Fibroblast of pulmonary artery (primary cell): ENCODE results near the gene MYO5B.

Experiments
- DNase-seq: peaks from one replicate; pipeline ENCODE4 v3.0.0-alpha.2; 2010; ENCODE audit warnings: low read depth
- H3K4me3 ChIP-seq: replicated peaks from 2 replicates; pipeline ENCODE4 v1.5.1; 2011; ENCODE audit warnings: low read depth, mild to moderate bottlenecking, control low read depth, low read length, moderate library complexity
- TF ChIP-seq, protein P1 (sequence below): IDR thresholded peaks from 2 replicates; pipeline ENCODE4 v1.5.1; 2011; ENCODE audit warnings: mild to moderate bottlenecking, control low read depth, low read length, inconsistent platforms; ENCODE audit errors: missing control alignments

Gene MYO5B

DNA sequence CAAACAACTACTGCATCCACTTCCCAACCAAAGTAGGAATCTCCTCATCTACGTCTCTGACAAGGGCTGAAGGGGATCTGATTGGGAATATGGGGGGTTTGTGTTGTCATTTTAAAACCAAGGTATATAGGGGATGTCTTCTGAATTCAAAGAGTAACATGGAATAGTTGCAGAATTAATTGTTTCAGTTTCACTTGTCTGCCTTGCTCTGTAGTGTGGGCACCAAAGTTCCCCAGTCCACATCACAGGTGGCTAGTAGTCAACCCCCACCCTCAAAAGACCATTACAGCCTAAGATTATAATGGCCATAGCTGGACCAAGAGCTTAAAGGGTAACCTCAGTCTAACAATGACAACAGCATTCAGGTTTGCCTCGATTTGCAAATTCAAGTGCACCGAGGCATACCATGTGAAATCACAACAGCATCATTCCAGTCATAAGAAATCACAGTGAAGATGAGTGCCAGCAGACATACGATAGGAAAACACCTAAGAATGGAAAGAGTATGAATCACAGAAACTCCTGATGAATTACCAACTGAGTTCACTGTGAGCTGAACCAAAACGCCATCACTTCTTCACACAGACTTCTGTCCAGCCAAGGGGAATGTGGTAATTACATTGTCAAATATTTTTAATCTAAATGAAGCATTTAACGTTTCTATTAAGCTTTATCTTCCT, 52.4 kb downstream of the MYO5B start:
- TF ChIP-seq, protein P1, sequence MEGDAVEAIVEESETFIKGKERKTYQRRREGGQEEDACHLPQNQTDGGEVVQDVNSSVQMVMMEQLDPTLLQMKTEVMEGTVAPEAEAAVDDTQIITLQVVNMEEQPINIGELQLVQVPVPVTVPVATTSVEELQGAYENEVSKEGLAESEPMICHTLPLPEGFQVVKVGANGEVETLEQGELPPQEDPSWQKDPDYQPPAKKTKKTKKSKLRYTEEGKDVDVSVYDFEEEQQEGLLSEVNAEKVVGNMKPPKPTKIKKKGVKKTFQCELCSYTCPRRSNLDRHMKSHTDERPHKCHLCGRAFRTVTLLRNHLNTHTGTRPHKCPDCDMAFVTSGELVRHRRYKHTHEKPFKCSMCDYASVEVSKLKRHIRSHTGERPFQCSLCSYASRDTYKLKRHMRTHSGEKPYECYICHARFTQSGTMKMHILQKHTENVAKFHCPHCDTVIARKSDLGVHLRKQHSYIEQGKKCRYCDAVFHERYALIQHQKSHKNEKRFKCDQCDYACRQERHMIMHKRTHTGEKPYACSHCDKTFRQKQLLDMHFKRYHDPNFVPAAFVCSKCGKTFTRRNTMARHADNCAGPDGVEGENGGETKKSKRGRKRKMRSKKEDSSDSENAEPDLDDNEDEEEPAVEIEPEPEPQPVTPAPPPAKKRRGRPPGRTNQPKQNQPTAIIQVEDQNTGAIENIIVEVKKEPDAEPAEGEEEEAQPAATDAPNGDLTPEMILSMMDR = no peak
- DNase-seq = no peak
- H3K4me3 ChIP-seq = no peak overlapping the region

DNA sequence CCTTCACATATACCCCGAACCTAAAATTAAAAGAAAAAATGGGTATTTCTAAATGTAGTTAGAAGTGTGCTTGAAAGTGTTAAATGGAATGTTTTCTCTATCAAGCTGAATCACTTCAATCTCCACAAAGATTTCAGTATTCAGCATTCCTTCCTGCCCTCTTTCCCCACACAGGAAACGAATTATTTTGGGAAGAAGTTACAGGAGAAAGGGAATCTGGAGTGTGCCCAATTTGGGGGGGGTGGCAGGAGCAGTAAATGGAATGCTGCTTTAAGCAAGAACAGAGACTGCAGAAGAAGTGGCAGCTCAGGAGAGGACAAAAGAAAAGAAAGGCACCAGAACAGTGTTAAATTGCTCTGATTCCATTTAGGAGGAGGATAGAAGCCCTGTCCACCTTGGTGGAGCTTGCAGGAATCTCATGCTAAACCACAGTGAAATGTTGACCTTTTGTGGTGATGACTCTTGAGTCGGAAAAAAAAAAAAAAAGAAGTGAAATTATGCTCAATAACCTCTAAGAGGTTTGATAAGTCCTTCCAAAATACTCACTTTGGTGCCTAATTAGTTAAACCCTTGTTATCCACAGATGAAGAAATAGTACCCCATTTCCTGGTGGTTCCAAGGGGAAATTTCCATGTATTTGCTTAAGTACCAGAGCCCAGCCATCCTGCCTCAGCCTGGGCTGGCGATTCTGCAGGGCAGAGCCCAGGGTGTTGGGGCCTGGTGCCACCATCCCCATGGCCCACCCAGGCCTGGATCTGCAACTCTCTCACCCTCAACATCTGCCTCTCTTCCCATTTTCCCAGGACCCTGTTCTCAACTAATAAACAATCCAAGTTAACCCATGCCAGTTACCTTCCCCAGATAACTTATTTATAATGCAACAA, 56.5 kb downstream of the MYO5B start:
- H3K4me3 ChIP-seq = no peak overlapping the region
- DNase-seq = no peak
- TF ChIP-seq, protein P1 = no peak

DNA sequence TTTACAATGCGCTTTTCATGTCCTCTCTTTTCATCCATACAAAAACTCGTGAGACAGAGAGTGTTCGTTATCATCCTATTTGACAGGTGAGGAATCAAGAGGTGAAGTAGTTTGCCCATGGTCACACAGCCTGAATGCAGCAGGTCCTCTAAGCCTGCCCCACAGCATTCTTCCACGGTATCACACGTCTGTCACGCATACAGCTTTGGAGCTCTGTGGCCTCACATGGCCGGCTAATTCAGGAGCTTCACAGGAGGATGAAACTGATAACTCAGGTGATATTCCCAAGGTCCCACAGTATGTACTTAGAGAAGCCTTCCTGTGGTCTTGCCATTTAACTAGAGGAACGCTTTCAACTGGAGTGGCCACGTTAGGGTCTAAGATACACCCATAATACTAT, 59.0 kb downstream of the MYO5B start:
- DNase-seq = no peak
- H3K4me3 ChIP-seq = no peak overlapping the region
- TF ChIP-seq, protein P1 = no peak

DNA sequence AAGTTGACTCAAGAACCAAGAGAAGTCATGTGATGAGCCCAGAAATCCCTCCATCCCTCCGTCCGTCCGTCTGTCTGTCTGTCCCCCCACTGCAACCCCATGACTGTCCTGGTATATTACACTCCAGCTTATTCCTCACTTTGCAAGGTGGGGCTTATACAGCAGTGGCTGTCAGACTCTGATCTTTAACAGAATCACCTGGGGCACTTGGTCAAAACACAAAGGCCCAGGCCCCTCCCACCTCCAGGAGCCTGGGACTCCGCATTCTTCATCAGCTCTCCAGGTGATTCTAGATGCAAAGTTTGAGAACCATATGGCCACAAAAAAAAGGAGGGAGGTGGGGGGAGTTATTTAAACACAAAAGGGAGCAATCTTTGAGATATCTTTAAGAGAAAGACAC, 61.4 kb downstream of the MYO5B start:
- no peak for DNase-seq
- TF ChIP-seq, protein P1 = no peak
- no peak overlapping the region for H3K4me3 ChIP-seq

DNA sequence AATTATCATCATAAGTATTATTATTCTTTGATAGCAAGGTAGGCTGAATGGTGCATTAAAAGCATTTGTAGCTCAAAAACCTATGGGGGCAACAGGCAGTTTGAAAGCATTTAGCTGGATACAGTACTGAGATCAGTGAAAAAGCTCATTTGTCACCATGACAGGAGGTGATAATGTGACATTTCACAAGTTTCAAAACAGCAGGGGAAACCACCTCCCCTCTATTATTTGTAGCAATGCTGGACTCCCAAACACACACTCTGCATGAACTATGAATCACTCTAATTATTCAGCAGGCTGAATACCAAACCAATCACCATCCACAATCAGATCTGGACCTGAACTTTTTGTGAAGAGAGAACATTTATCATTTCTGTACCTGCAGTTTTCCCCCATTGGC, 63.4 kb downstream of the MYO5B start:
- H3K4me3 ChIP-seq = no peak overlapping the region
- TF ChIP-seq, protein P1 = no peak
- no peak for DNase-seq

DNA sequence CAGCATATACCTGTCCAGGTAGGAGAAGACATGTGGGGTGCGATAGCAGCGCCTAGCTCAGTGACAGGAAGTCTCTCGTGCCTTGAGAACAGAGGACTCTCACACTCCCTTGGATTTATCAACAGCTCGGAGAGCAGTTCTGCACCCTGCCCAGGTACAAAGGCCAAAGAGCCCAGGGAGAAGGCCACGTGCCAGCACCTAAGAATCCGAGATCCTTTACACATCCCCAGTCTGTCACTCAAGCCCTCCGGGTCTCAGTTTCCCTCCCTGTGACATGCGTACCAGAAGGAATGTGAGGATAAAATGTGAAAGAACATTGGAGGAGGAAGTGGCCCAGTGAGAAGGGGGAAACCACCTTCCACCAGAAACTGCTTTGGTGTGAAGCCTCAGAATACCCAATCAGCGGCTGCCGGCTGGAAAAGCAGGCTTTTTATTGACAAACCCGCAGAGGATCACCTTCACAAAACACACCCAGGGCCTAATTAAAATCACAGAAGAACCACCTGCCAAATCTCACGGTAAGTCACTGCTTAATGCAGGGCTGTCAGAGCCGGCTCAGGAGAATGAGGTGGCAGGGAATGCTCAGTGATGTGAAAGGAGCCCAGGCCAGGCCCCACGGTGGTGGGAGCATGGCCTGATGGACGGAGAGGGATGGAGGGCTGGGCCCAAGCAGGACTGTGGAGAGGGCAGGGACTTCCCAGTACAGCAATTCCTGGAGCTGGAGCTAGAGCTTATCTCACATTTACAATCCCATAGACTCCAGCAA, 66.3 kb downstream of the MYO5B start:
- DNase-seq = no peak
- TF ChIP-seq, protein P1 = no peak
- no peak overlapping the region for H3K4me3 ChIP-seq
